Lung (tissue), 12 donors: Measurements from ENCODE around the gene PRCC. TPM values are rescaled to one million over a fixed set of nuclear protein-coding genes. Genes with fewer than 3 reads are reported as not detected.

Source experiments
- ATAC-seq: fragments of 200-7000 bp; cut with Tn5 transposase; one replicate; pipeline ENCODE4 v1.9.1; 2020; ENCODE audit warnings: moderate number of reproducible peaks; ENCODE audit not compliant: insufficient read depth, low FRiP score
- DNase-seq, 3 donors: peaks; one replicate each; pipeline ENCODE4 v3.0.0-alpha.2; 2013 to 2017
- H3K27ac ChIP-seq, 2 donors: one replicate each; pipeline ENCODE4 v1.5.1; 2013; ENCODE audit warnings: mild to moderate bottlenecking in 2 of 2, moderate library complexity in 2 of 2, control low read depth in 1 of 2, inconsistent platforms in 1 of 2, low read depth in 1 of 2, low read length in 1 of 2
- H3K27me3 ChIP-seq, 3 donors: one replicate each; pipeline ENCODE4 v1.5.1; 2013; ENCODE audit warnings: low read length in 2 of 3; ENCODE audit not compliant: control insufficient read depth in 3 of 3, insufficient read depth in 3 of 3
- H3K36me3 ChIP-seq, 4 donors: one replicate each; pipeline ENCODE4 v1.5.1; 2013; ENCODE audit warnings: low read length in 4 of 4, mild to moderate bottlenecking in 1 of 4, moderate library complexity in 1 of 4; ENCODE audit not compliant: control insufficient read depth in 4 of 4, insufficient read depth in 4 of 4
- H3K4me1 ChIP-seq, 5 donors: one replicate each; pipeline ENCODE4 v1.5.1; 2013; ENCODE audit warnings: low read length in 5 of 5, mild to moderate bottlenecking in 2 of 5, moderate library complexity in 1 of 5; ENCODE audit not compliant: control insufficient read depth in 5 of 5, insufficient read depth in 5 of 5
- H3K4me3 ChIP-seq: one replicate; pipeline ENCODE4 v1.5.1; 2013; ENCODE audit warnings: mild to moderate bottlenecking, control low read depth, moderate library complexity
- H3K9ac ChIP-seq, 2 donors: one replicate each; pipeline ENCODE4 v1.5.1; 2013; ENCODE audit warnings: low read length in 2 of 2, control low read depth in 1 of 2; ENCODE audit not compliant: insufficient read depth in 1 of 2
- H3K9me3 ChIP-seq, 4 donors: one replicate each; pipeline ENCODE4 v1.5.1; 2013; ENCODE audit warnings: low read length in 3 of 4, mild to moderate bottlenecking in 1 of 4, moderate library complexity in 1 of 4; ENCODE audit not compliant: control insufficient read depth in 4 of 4, insufficient read depth in 3 of 4
- CTCF ChIP-seq: IDR thresholded peaks from 2 replicates; pipeline ENCODE4 v1.5.1; 2012; ENCODE audit warnings: mild to moderate bottlenecking; ENCODE audit errors: control extremely low read depth, extremely low read depth
- WGBS, 2 donors: extraction: QIAGEN DNeasy Blood & Tissue Kit; methylation state at CpG; one replicate each; pipeline ENCODE4 v1.1.7; 2013; 5-methylcytosine and 5-hydroxymethylcytosine counted together
- polyA plus RNA-seq, 2 donors: library from polyadenylated mRNA; stranded (reverse); fragments of 200-250 nt; gene quantifications; one replicate each; pipeline ENCODE4 v1.2.1, GENCODE V29; 2013
- total RNA-seq, 2 donors: library from RNA; depleted of rRNA in 1 of 2; stranded (reverse); fragments of >200 nt in 1 of 2; gene quantifications; one replicate each; pipeline ENCODE4 v1.2.1, GENCODE V29; 2014 to 2021
- donor health status: control.
- donor health status: control.
- donor health status: Bipolar disorder and iron deficiency.
- donor health status: healthy.
- donor health status: DM: yes; HTN: yes; CAD: no.

PRCC gene
- total and polyA plus RNA-seq, 4 donors = 36.2 to 52.7 (median 39.3) TPM

- Histone ChIP-seq H3K27me3 (no peaks in the 10 kb centered on the region), H3K9ac (no peak overlapping the region), H3K9me3 (no peaks in the 10 kb centered on the region), H3K4me1 (peaks cover 4 to 30% (median 5%) of the 10 kb centered on the region in 5 donors), H3K36me3 (peaks cover 4 to 30% (median 13%) of the 10 kb centered on the region in 4 donors), H3K27ac (no peak overlapping the region), H3K4me3 (no peak overlapping the region)
- no peak for TF ChIP-seq CTCF
- ATAC-seq (no peak), DNase-seq (no peak)
- WGBS, 2 donors = 94 to 97% methylated on average over 4 of the region's 4 CpGs
Measured at GRCh38 chr1:156742801-156743200, 24.5 kb upstream of the PRCC start.

- no peak for TF ChIP-seq CTCF
- WGBS, 2 donors = 84 to 85% methylated on average over 13 to 14 of the region's 14 CpGs
- Histone ChIP-seq H3K9ac (no peak overlapping the region), H3K27me3 (no peaks in the 10 kb centered on the region), H3K4me3 (no peak overlapping the region), H3K27ac (peak overlapping the region in 1 of 2 donors; percentile 26), H3K36me3 (peaks cover 4 to 27% (median 11%) of the 10 kb centered on the region in 4 donors), H3K9me3 (no peaks in the 10 kb centered on the region), H3K4me1 (peaks cover 9 to 39% (median 13%) of the 10 kb centered on the region in 5 donors)
- DNase-seq (no peak), ATAC-seq (no peak)
Measured at GRCh38 chr1:156743367-156744302, 23.7 kb upstream of the PRCC start.

DNA sequence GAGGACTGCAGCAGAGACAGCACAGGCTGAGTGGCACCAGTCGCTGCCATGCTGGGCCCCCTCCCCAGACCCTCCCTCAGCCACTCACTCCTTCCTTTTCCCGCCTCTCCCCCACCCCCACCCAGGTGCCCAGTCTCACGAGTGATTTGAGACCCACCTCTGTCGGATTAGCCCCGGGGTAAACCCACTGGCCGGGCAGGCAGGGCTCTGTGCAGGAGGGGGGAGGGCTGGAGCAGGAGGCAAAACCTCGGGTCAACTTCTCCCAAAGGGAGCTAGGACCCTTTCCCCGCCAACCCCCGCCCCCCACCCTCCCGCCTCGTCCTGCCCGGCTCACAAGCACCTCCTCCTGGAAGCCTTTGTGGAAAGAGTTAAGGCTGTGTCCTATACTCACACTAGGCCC is 23.0 kb upstream of the PRCC start:
- no peak for TF ChIP-seq CTCF
- no peak for ATAC-seq
- WGBS, 2 donors = 79 to 81% methylated on average over 12 of the region's 12 CpGs
- Histone ChIP-seq H3K4me3 (no peak overlapping the region), H3K27me3 (no peaks in the 10 kb centered on the region), H3K9ac (no peak overlapping the region), H3K36me3 (peaks cover 4 to 27% (median 10%) of the 10 kb centered on the region in 4 donors), H3K4me1 (peaks cover 9 to 46% (median 15%) of the 10 kb centered on the region in 5 donors), H3K9me3 (no peaks in the 10 kb centered on the region), H3K27ac (no peak overlapping the region)
- DNase-seq = no peak
